Measurements from ENCODE around the gene CCL13.
A peak's percentile ranks its signal among the peaks of the same experiment; 100 is the strongest.

The CCL13 gene

GRCh38 chr17:34364751-34365150 is 8.5 kb downstream of the CCL13 start:
- no peak for DNase-seq

- DNase-seq: no peak
Measured at GRCh38 chr17:34365340-34365739, 9.1 kb downstream of the CCL13 start.

- DNase-seq: no peak
Measured at GRCh38 chr17:34366010-34366409, 9.7 kb downstream of the CCL13 start.

DNA sequence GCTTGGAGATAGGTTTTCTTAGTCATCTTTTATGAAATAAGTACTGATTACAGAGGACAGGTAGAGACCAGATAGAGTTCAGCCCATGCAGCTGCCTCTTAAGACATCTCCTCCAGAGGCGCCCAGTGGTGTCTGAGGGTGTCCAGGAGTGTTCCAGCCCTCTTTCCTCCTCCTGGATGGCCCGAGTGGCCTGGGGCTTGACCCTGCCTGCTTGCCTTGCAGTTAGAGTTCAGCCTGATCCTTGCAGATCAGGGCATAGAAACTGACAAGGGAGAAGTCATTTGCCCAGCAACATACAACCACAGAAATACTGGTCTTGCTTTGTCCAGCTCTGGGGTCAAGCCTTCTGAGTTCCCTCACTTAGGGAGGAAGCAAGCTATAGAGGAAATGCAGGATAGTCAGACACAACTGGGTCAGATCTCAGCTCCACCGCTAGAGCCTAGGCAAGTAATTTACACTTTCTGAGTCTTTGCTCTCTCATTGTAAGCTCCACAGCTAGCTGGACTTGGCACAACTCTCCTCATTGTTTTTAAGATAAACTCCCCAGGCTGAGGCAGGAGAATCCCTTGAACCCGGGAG is 10.3 kb downstream of the CCL13 start:
- no peak for DNase-seq

DNA sequence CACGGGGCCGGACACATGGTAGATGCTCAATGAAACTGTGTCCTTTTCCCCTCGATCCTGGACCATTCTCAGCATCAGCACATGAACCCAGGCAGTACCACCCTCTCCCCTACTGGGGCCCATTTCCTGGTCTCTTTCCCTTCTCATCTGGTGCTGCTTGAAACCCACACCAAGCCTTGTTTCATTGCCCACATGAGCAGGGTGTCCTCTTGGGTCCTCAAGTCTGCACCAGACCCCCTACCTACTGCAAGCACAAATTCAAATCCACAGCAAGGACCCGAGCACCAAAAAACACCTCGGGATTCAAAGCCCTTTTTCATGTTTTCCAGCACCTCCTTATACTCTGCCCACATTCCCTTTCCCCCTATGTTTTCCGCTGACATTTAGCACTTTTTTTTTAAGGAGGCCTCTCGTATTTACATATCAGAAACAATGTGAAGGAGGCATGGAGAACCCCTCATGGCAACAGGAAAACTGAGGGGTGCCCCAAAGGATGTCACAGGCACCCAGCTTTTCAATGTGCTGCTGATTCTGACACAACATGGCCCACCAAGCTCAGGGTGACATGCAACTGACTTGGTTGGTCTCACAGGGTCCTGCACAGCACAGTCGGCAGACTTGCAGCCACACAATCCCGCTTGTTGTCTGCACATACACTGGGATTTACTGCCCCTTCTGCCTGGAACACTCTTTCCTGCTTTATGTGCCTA is 11.4 kb downstream of the CCL13 start:
- no peak for DNase-seq

- no peak for DNase-seq
Measured at GRCh38 chr17:34368196-34368945, 12.1 kb downstream of the CCL13 start.

DNA sequence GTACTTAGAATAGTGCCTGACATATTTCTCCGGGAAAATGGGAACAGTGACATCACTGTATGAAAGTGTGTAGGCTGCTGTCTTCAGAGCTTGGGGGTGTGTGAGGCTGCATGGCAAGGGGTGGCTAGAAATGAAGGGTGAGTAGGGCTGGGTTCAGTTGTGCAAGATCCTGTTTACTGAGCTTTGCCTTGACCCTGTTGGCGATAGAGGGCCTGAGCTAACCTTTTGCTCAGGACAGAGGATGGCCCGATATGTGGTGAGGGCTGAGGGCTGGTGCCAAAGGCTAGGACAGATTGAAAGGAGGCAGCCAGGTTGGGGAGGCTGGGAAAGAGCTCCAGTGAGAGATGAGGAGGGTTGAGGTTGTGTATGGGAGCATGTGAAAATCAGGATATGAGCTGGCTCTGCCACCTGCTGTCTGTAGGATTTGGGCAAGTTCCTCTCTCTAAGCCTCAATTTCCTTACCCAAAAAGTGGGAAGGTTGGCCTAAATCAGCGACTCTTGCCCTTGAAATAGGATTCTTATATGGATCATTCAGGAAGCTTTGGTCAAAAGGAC is 12.7 kb downstream of the CCL13 start:
- DNase-seq: no peak

DNA sequence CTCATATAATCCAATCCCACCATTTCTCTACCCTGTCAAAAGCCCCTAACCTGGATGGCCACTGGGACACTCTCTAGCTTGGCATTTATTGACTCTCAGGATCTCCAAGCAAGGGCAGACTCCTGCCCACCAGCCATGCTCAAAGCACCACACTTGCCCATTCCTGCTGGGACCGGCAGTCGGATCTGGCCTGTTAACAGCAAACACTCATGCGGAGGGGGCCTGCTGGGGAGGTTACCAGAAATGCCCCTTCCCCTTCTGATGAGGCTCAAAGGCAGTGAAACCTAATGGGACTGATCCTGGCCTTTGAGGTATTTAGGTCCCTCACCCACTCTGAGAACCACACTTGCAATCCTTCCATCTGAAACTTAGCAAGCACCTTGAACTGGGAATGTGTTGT is 13.3 kb downstream of the CCL13 start:
- no peak for DNase-seq

- no peak for DNase-seq
Measured at GRCh38 chr17:34370376-34370996, 14.2 kb downstream of the CCL13 start.

DNA sequence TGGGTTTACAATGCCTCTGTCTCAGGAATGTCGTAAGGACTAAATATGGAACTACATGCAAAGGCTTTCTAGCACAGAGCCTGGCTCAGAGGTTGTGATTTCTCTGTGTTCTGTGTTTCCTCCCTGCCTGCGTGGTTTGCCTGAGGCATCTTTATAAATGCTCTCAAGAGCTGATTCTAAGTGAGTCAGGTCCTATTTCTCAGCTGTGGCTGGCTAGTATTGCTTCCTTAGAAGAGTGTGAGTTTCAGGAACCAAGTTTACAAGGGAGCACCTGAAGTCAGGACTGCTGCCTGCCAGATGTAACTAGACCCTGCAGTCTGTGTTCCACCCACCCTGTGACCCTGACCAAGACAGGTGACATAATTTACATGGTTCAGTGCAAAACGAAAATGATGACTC is 14.7 kb downstream of the CCL13 start:
- no peak for DNase-seq

GRCh38 chr17:34371405-34372100 is 15.3 kb downstream of the CCL13 start:
- no peak for DNase-seq

DNA sequence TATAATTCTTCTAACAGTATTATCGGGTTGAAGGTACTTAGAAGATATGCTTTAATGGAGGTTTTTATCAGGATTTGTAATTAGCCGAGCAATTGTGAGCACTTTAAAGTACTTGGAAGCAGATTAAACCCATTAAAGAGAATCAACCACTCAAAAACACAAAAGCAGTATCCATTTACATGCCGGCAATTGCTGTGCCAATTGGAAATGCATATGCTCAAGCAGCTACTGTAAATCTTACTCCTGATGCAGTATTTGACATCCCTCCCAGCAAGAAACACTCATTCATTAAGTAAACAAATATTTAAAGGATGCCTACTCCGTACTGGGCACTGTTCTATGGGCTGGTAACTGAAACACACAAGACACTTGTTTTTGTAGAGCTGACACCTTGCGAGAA is 18.2 kb downstream of the CCL13 start:
- no peak for DNase-seq

GRCh38 chr17:34375426-34375997 is 19.2 kb downstream of the CCL13 start:
- no peak for DNase-seq

DNA sequence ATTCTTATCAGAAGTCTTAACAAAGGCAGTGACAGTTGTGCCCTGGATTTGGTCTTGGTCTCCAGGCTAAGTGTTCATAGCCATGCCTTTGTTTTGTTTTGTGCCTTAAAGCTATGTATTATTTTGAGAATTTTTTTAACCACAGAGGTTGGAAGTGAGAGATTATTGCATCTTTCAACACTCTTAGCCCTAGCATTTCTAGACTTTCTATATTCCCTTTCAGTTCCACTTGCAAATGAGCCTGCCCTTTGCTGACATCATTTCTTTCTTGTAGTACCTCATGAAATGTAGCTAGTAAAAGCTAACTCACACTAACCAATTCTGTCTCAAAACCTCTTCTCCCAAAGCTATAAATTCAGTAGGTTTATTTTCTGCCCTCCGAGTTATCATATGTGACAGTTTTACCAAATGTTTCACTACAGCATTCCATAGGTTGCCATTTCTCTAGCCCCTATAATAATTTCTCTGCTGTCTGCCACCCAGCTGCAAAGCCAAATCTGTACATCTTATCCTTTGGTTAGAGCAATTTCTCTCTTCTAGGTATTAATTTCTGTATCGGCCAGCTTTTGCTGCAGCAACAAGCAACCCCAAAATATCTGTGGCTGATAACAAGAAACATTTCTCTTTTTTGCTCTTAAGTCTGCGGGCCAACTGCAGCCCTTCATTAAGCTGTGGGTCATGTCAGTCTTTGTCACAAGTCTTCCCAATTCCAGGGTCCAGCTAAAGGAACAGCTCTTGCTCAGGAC is 21.0 kb downstream of the CCL13 start:
- DNase-seq: no peak

DNA sequence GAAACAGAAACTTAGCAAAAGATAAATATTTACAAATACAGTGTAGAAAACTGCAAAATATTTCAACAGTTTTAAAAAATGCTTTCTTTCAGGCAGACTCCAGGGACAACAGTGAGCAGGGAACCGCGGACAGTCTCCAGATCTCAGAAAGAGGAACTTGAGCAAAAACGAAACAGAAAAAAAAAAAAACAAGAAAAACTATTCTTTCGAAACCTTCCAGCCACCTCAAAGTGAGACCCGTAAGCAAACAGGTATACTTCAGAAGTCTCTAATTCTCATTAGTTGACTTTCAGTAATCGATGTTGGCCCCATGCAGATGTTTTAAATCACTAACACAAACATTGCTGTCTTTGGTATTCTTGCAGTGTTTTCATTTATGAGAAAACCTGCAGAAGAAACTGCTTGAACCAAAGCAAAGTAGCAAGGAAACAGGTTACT is 22.4 kb downstream of the CCL13 start:
- DNase-seq: no peak

DNA sequence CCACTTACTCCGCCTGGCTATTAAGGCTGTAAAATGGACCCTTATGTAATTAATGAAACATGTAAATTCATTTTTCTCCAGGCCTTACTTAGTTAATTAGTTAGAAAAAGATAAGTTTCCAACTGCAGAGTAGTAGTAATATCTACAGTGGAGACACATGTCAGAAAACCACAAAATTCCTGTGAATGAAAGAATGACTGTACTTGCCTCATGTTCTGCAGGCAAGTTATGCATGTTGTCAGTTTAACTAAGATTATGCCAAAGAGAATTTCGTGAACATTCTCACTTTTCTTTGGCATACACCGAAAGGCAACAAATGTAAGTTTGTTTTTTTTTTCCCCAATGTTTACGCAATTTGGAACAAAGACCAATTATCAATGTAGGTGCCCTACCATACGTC is 23.6 kb downstream of the CCL13 start:
- no peak for DNase-seq

DNA sequence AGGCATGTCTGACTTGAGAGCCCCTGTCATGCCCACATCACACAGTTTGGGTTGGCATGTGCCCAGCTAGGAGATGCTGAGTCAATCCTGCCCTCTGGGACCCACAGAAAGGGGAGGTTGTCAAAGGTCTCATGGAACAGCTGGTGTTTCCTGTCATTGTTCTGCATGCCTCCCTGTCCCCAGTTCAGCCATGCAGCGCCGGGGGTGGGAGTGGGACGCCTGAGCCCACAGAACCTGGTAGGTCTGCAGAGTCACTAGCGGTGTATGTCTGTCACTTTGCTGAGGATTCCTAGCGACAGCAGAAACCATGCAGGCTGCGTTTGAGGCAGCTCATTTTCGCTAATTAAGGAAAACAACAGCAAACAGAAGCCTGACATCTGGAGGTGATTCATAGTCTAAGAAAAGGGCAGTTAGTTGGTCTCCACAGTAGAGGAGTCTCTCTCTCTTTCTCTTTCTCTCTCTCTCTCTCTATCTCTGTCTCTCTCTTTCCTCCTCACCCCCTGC is 26.4 kb downstream of the CCL13 start:
- peak; percentile 32 for DNase-seq

GRCh38 chr17:34383216-34383615 is 26.9 kb downstream of the CCL13 start:
- no peak for DNase-seq

GRCh38 chr17:34384271-34384670 is 28.0 kb downstream of the CCL13 start:
- DNase-seq: no peak

GRCh38 chr17:34384822-34385605 is 28.7 kb downstream of the CCL13 start:
- no peak for DNase-seq

- no peak for DNase-seq
Measured at GRCh38 chr17:34386343-34386696, 30.0 kb downstream of the CCL13 start.

Data from activated CD4-positive, CD25-positive, alpha-beta regulatory T cell treated with anti-CD3 and anti-CD28 coated beads, Interleukin-2, amount 50 U/mL, for 72 hours (primary cell).